Fibroblast of lung (primary cell): Measurements from ENCODE around the gene WIPF3.

Experiments used
- EZH2 ChIP-seq: IDR thresholded peaks from 2 replicates; pipeline ENCODE4 v1.5.1; 2012; ENCODE audit warnings: low read length, control low read depth, mild to moderate bottlenecking; ENCODE audit errors: missing control alignments
- TF ChIP-seq, protein P1 (sequence below), 2 donors: IDR thresholded peaks in 1 of 2; conservative IDR thresholded peaks in 1 of 2; 1 replicate in 1 of 2; 2 replicates in 1 of 2; pipeline ENCODE4 v1.5.1; 2011 to 2012; ENCODE audit warnings: low read length in 2 of 2, control low read depth in 1 of 2, inconsistent platforms in 1 of 2, low read depth in 1 of 2, mild to moderate bottlenecking in 1 of 2

DNA sequence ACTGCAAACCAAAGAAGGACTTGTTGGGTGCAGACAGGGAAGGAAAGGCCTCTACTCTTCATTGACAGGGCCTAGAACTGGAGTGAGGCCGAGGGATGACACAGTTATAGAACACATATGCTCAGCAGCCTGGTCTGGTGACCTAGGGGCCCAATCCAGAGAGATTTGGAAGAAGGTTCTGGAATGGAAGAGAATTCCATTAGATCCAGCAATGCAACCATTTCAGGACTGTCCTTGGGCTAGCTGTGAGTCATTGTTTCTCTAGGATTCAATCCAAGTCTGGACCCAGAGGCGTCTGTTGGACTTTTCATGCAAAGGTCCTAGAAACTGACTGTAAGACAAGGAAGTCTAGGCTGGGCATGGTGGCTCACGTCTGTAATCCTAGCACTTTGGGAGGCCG, 59.2 kb downstream of the WIPF3 start:
- TF ChIP-seq, protein P1, sequence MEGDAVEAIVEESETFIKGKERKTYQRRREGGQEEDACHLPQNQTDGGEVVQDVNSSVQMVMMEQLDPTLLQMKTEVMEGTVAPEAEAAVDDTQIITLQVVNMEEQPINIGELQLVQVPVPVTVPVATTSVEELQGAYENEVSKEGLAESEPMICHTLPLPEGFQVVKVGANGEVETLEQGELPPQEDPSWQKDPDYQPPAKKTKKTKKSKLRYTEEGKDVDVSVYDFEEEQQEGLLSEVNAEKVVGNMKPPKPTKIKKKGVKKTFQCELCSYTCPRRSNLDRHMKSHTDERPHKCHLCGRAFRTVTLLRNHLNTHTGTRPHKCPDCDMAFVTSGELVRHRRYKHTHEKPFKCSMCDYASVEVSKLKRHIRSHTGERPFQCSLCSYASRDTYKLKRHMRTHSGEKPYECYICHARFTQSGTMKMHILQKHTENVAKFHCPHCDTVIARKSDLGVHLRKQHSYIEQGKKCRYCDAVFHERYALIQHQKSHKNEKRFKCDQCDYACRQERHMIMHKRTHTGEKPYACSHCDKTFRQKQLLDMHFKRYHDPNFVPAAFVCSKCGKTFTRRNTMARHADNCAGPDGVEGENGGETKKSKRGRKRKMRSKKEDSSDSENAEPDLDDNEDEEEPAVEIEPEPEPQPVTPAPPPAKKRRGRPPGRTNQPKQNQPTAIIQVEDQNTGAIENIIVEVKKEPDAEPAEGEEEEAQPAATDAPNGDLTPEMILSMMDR (conservative IDR thresholded peaks at IDR 0.05 in 1 of 2, IDR thresholded peaks at IDR 0.05 in 1 of 2; ENCODE audit: low read depth in 1 of 2, low read length in 2 of 2) = no peak
- TF ChIP-seq EZH2 = no peak
